ENCODE results near the gene TET2. TPM values are rescaled to one million over a fixed set of nuclear protein-coding genes. Genes with fewer than 3 reads are reported as not detected.

TET2 gene
- total RNA-seq, 6 experiments from 2014 or later = 7.8 to 11.2 (median 9.9) TPM

DNA sequence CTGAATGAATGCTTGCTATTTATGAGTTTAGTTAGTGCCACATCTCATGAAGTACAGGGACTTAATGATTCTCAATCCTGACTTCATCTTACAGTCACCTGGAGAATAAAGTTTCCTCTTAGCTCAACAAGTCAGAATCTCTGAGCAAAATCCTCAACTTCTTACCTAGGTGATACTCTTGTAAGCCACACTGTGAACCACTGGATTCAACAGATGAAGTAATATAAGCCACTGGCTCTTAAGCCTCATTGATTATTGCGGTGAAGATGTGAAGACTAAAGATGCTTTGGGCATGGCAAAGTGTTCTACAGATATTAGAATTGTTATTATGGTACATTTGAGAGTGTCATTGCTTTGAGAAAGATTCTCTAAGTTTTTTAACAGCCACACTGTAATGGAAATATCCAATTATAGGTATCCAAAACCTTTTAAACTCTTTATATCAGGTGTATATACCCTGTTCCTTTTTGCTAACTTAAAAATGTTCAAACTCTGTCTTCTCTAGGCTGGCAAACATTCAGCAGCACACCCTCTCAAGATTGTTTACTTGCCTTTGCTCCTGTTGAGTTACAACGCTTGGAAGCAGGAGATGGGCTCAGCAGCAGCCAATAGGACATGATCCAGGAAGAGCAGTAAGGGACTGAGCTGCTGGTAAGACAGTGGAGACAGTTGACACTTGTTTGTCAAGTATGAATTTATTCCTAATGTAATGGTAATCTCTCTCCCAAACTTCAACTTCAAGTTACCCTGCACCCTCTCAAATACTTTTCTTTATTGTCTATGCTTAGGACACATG, 43.4 kb downstream of the TET2 start:
- Mint-ChIP-seq H3K36me3 (ENCODE audit: low read depth) (peaks cover 12% of the 10 kb centered on the region), H3K27ac (no peak overlapping the region), H3K27me3 (ENCODE audit: insufficient read depth) (no peaks in the 10 kb centered on the region), H3K4me3 (no peak overlapping the region), H3K9me3 (no peaks in the 10 kb centered on the region), H3K4me1 (ENCODE audit: low read depth) (peaks cover 72% of the 10 kb centered on the region)
- TF ChIP-seq, protein P1, sequence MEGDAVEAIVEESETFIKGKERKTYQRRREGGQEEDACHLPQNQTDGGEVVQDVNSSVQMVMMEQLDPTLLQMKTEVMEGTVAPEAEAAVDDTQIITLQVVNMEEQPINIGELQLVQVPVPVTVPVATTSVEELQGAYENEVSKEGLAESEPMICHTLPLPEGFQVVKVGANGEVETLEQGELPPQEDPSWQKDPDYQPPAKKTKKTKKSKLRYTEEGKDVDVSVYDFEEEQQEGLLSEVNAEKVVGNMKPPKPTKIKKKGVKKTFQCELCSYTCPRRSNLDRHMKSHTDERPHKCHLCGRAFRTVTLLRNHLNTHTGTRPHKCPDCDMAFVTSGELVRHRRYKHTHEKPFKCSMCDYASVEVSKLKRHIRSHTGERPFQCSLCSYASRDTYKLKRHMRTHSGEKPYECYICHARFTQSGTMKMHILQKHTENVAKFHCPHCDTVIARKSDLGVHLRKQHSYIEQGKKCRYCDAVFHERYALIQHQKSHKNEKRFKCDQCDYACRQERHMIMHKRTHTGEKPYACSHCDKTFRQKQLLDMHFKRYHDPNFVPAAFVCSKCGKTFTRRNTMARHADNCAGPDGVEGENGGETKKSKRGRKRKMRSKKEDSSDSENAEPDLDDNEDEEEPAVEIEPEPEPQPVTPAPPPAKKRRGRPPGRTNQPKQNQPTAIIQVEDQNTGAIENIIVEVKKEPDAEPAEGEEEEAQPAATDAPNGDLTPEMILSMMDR (IDR thresholded peaks at IDR 0.05) = no peak
- DNase-seq = no peak

DNA sequence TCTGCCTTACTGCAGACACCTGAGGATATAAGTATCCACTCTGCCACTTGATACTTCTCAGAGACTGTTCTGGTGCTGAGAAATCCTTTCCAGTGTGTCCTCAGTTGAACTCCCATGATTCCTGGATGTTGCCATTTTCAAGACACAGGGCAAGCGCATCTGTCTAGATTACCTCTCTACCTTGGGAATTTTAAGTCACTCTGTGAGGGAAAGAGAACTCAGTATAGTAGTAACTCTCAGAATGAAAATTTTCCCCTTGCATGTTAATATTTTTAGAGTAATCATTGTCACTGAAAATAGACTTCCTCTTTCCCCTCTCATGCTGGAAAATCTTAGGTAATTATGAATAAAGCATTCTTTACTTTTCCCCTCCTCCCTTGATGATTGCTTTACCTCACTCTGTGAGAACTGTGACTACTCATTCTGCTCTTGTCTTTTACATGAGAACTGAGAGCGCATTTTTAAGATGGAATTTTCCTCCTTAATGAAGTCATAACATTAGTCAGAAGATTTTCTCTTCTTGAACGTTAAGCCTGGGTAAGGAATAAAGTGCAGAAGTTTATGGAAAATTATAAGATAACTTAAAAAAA, 45.0 kb downstream of the TET2 start:
- peaks cover 79% of the 10 kb centered on the region for H3K4me1 Mint-ChIP-seq (ENCODE audit: low read depth)
- peaks cover 19% of the 10 kb centered on the region for H3K36me3 Mint-ChIP-seq (ENCODE audit: low read depth)
- H3K9me3 Mint-ChIP-seq = no peaks in the 10 kb centered on the region
- peak overlapping the region; percentile 76 for H3K27ac Mint-ChIP-seq
- peak; percentile 50 for DNase-seq
- TF ChIP-seq, protein P1 (IDR thresholded peaks at IDR 0.05) = no peak
- no peaks in the 10 kb centered on the region for H3K27me3 Mint-ChIP-seq (ENCODE audit: insufficient read depth)
- H3K4me3 Mint-ChIP-seq = peak overlapping the region; percentile 33; the same call in 1 of the 2 replicates

DNA sequence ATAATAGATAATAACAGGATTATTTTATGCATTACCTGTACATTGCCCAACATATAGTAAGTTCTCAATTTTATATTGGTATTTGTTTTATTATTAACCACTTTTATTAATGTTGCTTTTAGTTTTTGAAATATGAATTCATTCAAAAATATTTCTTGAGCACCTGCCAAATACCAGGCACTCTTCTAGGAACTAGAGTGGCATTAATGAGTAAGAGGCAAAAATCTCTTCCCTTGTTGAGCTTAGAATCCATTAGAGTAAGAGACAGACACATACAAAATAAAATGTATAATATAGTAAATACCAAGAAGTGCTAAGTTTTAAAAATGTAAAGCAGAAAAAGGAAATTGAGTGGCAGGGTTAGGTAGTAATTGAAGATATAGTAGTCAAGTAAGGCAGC, 45.8 kb downstream of the TET2 start:
- Mint-ChIP-seq H3K27me3 (ENCODE audit: insufficient read depth) (no peaks in the 10 kb centered on the region), H3K27ac (no peak overlapping the region; the same call in 1 of the 2 replicates), H3K36me3 (ENCODE audit: low read depth) (peaks cover 19% of the 10 kb centered on the region), H3K4me3 (no peak overlapping the region), H3K9me3 (no peaks in the 10 kb centered on the region), H3K4me1 (ENCODE audit: low read depth) (peaks cover 79% of the 10 kb centered on the region)
- no peak for DNase-seq
- TF ChIP-seq, protein P1 (IDR thresholded peaks at IDR 0.05) = no peak

DNA sequence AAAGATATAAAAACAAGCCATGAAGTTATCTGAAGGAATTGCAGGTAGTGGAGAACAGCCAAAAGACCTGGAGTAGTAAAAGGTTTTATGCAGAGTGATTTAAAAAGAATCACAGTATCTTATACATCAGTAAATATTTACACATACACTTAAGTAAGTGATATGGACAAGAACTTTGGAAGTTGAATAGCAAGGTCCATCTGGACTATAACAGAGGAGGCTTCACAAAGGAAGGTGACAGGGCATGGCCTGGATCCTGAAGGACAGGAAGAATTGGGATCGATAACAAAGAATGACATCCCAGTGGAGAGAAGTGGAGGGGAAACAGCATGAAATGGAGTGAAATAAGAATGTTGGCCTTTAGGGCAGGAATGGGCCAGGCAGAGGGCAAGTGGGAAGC, 46.2 kb downstream of the TET2 start:
- peaks cover 79% of the 10 kb centered on the region for H3K4me1 Mint-ChIP-seq (ENCODE audit: low read depth)
- H3K36me3 Mint-ChIP-seq (ENCODE audit: low read depth) = peaks cover 19% of the 10 kb centered on the region
- TF ChIP-seq, protein P1 (IDR thresholded peaks at IDR 0.05) = no peak
- H3K4me3 Mint-ChIP-seq = peak overlapping the region; percentile 1; the same call in 1 of the 2 replicates
- DNase-seq = no peak
- no peaks in the 10 kb centered on the region for H3K9me3 Mint-ChIP-seq
- H3K27me3 Mint-ChIP-seq (ENCODE audit: insufficient read depth) = no peaks in the 10 kb centered on the region; the same call in 1 of the 2 replicates
- H3K27ac Mint-ChIP-seq = no peak overlapping the region; the same call in 1 of the 2 replicates

DNA sequence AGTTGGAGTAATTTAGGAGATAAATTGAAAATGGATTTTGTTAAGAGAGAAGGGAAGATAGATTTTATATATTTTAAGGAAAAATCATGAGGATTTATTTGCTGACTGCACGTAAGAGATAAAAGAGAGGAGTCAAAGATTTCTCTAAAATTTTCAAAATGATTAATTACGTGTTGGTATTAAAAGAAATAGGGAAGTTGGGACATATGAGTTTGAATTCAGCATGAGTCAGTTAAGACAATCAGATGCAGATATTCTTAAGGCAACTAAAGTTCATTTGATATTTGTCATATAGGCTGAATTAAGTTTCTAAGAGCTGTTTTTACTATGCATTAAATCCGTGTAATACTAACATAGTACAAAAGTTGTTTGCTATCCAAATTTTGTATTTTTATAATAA, 46.9 kb downstream of the TET2 start:
- Mint-ChIP-seq H3K9me3 (no peaks in the 10 kb centered on the region), H3K27me3 (ENCODE audit: insufficient read depth) (no peaks in the 10 kb centered on the region; the same call in 1 of the 2 replicates), H3K36me3 (ENCODE audit: low read depth) (peaks cover 19% of the 10 kb centered on the region), H3K4me3 (no peak overlapping the region), H3K27ac (no peak overlapping the region), H3K4me1 (ENCODE audit: low read depth) (peaks cover 79% of the 10 kb centered on the region)
- DNase-seq = no peak
- TF ChIP-seq, protein P1 (IDR thresholded peaks at IDR 0.05) = no peak
